IPS-18c (cell line): ENCODE data around the gene FCHSD2.
"Not testable (repeated sequence)": the region's sequence is repeated elsewhere in the genome, so short reads cannot be mapped to it uniquely, and the experiment has no call there.

Experiments used
- H3K4me3 ChIP-seq: 2 replicates; pipeline ENCODE4 v1.7.0; 2013; ENCODE audit warnings: low read depth, mild to moderate bottlenecking, low read length, moderate library complexity; ENCODE audit not compliant: insufficient read depth
- H3K9me3 ChIP-seq: one replicate; pipeline ENCODE4 v1.6.1; 2013; ENCODE audit warnings: mild to moderate bottlenecking, low read length, moderate library complexity; ENCODE audit not compliant: control insufficient read depth, insufficient read depth

FCHSD2 gene

GRCh38 chr11:73055655-73056354 is 86.3 kb downstream of the FCHSD2 start:
- H3K4me3 ChIP-seq: no peak overlapping the region
- no peaks in the 10 kb centered on the region for H3K9me3 ChIP-seq

DNA sequence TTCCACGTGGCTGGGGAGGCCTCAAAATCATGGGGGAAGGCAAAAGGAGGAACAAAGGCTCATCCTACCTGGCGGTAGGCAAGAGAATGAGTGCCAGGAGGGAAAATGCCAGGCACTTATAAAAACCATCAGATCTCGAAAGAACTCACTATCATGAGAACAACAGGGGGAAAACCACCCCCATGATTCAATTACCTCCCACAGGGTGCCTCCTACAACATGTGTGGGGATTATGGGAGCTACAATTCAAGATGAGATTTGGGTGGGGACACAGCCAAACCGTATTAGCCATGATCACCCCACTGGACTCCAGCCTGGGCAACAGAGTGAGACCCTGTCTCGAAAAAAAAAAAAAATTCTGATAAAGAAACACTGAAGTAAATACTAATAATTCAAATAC is 87.1 kb downstream of the FCHSD2 start:
- no peaks in the 10 kb centered on the region for H3K9me3 ChIP-seq

DNA sequence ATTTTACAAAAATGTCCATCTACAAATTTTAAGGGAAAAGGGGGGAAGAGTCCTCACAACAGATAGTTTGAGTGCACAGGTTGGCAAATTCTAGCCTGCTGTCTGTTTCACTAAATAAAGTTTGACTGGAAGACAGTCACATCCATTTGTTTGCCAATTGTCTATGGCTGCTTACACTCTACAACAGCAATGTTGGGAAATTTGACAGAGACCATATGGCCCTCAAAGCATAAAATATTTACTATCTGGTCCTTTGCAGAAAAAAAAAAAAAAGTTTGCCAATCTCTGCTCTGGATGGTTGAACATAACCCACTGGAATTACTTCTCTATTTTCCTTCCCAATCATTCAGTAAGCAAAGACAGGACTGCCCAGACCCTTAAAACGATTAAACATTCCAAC is 88.2 kb downstream of the FCHSD2 start:
- no peak overlapping the region for H3K4me3 ChIP-seq
- no peaks in the 10 kb centered on the region for H3K9me3 ChIP-seq

More for the DNA sequence above, 87.1 kb downstream of the FCHSD2 start:
- no peak overlapping the region; the same call in 1 of the 2 replicates for H3K4me3 ChIP-seq

GRCh38 chr11:73048446-73048845 is 93.7 kb downstream of the FCHSD2 start:
- Histone ChIP-seq H3K4me3 (no peak overlapping the region), H3K9me3 (no peaks in the 10 kb centered on the region)

DNA sequence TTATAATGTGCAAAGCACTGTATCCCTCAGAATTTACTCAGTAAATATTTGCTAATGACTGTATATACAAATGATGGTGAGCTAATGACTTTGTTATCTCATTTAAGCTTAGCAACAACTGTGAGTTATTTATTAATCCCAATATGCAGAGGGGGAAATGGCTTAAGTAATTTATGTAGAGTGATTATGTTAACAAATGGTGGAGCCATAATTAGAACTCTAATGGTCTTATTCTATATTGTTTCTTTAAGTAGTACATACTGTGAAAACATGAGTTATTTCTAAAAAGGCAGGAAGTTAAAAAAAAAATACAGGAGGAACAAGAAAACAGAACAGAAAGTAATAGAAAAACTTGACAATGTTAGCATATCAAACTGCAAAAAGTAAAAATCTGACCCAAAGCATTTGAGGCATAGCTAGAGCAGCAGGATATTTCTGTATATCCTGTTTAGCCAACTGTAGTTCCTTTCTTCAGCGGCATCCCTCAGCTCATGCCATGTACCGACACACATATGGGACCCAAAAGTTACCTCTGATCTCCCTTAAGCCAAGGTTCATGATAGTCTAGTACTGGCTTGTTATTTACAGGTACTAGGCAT is 94.2 kb downstream of the FCHSD2 start:
- Histone ChIP-seq H3K4me3 (no peak overlapping the region), H3K9me3 (no peaks in the 10 kb centered on the region)

- H3K4me3 ChIP-seq: no peak overlapping the region
- no peaks in the 10 kb centered on the region for H3K9me3 ChIP-seq
Measured at GRCh38 chr11:73040046-73040445, 102.1 kb downstream of the FCHSD2 start.

DNA sequence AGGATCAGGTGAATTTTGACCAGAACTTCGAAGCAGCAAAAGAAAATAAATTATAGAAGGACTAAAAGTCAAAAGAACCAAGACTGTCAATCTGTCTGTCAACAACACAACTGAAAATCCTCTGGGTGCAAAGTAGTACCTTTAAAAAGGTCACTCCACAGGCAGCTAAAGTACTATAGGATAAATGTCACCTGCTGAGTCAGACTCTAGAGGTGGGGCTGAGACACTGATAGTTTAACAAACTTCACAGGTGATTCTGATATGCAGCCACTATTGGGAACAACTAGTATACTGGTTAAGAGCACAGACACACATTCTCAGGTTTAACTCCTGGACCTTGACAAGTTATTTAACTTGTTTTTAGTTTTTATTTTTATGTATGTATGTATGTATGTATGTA is 107.3 kb downstream of the FCHSD2 start:
- H3K4me3 ChIP-seq: no peak overlapping the region

DNA sequence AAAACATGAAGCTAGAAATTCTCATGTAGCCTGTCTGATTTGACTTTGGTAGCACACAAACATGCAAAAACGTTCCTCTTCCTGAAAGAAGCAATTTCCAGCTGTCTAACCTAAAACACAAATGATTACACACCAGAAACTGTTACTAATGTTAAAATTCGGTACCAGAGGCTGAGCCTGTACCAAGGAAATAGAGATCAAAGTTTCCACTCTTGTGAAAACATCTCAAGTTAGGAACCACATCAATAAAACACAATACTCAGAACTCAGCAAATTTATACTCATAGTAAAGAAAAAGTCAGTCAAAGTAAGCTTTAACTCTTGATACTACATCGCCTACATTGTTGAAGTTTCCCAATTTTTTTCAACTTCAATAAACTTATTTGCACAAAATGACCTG is 107.8 kb downstream of the FCHSD2 start:
- H3K4me3 ChIP-seq: no peak overlapping the region
- H3K9me3 ChIP-seq: no peaks in the 10 kb centered on the region

More for the DNA sequence above, 107.3 kb downstream of the FCHSD2 start:
- H3K9me3 ChIP-seq: no peaks in the 10 kb centered on the region

GRCh38 chr11:73030130-73030529 is 112.0 kb downstream of the FCHSD2 start:
- H3K9me3 ChIP-seq: no peaks in the 10 kb centered on the region

GRCh38 chr11:73029403-73029802 is 112.7 kb downstream of the FCHSD2 start:
- no peaks in the 10 kb centered on the region for H3K9me3 ChIP-seq
- no peak overlapping the region for H3K4me3 ChIP-seq

More at GRCh38 chr11:73030130-73030529, 112.0 kb downstream of the FCHSD2 start:
- no peak overlapping the region for H3K4me3 ChIP-seq

GRCh38 chr11:73028611-73029010 is 113.5 kb downstream of the FCHSD2 start:
- Histone ChIP-seq H3K4me3 (no peak overlapping the region), H3K9me3 (no peaks in the 10 kb centered on the region)

GRCh38 chr11:73027840-73028239 is 114.3 kb downstream of the FCHSD2 start:
- H3K4me3 ChIP-seq, H3K9me3 ChIP-seq: not testable (repeated sequence)

GRCh38 chr11:73024639-73025038 is 117.5 kb downstream of the FCHSD2 start:
- no peaks in the 10 kb centered on the region for H3K9me3 ChIP-seq
- H3K4me3 ChIP-seq: no peak overlapping the region

- no peaks in the 10 kb centered on the region for H3K9me3 ChIP-seq
- no peak overlapping the region for H3K4me3 ChIP-seq
Measured at GRCh38 chr11:73019996-73020395, 122.1 kb downstream of the FCHSD2 start.

DNA sequence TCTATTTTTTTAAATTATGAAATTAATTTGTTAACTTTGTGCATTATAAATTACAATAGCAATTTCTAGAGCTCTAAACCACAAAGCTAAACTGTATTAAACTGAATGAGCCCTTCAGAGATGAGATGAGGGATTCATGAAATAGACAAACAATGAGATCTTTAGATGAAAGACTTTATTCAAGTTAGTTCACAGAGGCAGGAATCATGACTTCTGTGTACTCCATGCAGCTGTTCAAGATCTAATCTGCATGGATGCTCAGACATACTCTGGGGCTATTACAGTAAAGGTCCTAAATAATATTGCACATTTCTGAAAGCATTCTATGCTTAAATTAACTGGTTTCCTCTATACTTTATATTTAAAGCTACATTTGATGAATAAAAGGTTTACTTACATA is 122.7 kb downstream of the FCHSD2 start:
- H3K4me3 ChIP-seq: no peak overlapping the region
- H3K9me3 ChIP-seq: no peaks in the 10 kb centered on the region

DNA sequence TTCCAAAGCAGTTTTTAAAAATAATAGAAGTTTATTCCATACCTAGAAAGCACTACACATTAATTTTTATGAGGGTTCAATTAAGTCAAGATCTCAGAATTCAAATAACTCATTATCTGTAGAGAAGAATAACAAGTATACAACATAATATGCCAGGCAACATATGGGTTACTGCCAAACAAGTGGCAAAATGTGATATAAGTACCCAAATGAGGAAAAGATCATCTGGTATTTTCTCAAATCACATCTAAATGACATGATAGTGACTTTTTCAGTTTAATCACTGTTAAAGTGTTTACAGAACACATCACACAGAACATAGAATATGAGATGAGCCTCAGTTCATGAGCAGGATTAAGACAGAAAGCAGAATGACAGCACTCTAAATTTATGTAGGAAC is 123.3 kb downstream of the FCHSD2 start:
- Histone ChIP-seq H3K9me3 (no peaks in the 10 kb centered on the region), H3K4me3 (no peak overlapping the region)

DNA sequence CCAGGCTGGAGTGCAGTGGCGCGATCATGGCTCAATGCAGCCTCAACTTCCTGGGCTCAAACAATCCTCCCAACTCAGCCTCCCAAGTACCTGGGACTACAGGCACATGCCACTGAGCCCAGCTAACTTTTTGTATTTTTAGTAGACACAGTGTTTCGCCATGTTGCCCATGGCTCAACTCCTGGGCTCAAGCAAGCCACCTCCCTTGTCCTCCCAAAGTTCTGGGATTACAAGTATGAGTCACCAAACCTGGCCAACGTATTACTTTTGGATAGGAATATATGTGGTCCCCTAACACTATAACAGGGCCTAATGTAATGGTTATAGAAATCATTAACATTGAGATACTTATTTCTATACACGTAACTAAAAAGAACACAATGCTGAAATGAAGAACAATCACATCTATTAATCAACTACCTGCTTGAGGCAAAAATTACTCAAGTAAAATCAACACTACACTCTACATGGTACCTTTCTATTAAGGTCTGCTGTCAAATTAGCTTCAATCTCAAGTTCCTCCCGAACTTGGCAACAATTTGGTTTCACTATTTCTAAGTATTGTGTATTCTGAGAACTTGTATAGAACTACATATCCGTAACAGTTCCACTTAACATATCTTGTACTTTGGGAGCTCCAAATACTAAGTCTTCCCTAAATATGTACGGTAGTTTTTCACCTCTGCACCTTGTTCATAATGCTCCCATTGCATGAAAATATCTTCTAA is 124.9 kb downstream of the FCHSD2 start:
- Histone ChIP-seq H3K4me3 (no peak overlapping the region), H3K9me3 (no peaks in the 10 kb centered on the region)

DNA sequence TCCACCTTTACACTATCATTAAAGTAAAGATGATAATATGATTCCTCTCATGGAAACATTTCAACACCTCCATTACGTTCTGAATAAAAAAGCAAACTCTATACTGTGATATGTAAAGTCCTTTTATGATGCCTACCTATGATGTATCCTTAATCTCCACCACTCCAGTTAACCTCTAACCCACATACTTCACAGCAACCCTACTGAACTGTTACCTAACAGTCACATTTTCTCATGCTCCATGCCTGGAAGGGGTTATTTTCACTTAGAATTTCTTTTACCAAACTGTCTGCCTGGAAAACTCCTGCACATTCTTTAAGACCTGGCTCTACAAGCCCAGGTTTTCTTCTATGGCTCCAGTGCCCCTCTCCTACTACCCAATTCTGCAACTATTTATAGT is 129.1 kb downstream of the FCHSD2 start:
- no peaks in the 10 kb centered on the region for H3K9me3 ChIP-seq

More for the DNA sequence above, 129.1 kb downstream of the FCHSD2 start:
- no peak overlapping the region for H3K4me3 ChIP-seq
